CMK (cell line): ENCODE measurements around the gene KIDINS220.

Experiments used
- DNase-seq: peaks from one replicate; pipeline ENCODE4 v3.0.0-alpha.2; 2010; ENCODE audit warnings: low read depth

The KIDINS220 gene

DNA sequence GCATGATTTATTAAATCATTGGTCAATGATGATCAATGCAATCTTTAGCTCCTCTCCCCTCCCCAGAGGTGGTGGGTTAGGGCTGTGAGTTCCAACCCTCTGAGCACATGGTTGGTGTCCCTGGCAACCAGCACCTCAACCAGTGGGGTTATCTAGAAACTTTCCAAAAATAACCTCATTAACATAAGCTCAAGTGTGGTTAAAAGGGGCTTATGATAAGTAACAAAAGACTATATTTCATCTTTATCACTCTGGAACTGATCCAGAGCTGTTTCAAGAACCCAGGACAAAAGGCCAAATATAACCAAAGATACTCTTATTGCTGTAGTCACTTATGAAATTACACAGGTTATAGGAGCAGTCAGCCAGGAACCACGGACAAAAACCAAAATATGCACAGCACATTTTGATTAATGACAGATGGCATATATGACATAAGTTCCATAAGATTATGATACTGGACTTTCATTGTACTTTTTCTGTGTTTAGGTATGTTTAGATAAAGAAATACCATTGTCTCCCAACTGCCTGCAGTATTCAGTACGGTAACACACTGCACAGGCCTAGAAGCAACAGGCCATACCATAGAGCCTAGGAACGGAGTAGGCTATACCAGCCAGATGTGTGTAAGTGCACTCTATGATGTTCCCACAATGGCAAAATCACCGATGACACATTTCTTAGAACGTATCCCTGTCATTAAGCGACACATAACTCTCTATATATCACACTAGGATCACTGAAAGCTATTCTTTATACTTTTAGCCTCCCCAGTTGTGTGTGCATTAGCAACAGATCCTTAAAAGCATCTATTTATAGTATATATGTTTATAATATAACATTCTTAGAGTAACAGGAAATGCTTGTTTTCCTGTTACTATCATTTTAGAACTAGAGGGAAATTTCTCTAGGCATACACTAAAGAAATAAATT is 31.9 kb downstream of the KIDINS220 start:
- no peak for DNase-seq

DNA sequence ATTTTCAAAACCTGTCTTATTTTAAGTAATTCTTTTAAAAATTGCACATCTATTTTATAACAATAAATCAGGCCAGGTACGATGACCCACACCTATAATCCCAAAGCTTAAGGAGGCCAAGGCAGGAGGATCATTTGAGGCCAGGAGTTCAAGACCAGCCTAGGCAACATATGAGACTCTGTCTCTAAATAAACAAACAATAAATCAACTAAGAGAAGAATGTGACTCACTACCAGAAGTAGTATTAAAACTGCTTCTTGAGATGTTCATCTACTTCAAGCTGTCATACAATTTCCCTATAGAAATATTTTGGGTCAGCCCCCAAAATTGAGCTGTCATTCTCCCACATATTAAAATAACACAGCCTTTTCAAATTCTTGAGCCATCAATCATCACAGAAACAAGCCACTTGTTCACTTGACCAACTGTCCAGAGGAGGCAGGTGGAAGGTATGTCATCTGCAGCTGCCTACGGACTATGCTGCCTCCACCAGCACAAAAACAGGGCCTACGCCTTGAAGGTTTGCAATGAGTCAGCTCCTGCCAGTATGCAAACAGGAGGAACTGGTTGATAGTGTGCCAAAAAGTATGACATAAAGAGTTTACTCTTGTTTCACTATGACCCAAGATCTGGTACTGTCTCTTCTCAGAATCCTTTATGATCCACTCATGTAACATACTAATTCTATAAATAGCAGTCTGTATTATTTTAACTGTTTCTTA is 33.6 kb downstream of the KIDINS220 start:
- no peak for DNase-seq

DNA sequence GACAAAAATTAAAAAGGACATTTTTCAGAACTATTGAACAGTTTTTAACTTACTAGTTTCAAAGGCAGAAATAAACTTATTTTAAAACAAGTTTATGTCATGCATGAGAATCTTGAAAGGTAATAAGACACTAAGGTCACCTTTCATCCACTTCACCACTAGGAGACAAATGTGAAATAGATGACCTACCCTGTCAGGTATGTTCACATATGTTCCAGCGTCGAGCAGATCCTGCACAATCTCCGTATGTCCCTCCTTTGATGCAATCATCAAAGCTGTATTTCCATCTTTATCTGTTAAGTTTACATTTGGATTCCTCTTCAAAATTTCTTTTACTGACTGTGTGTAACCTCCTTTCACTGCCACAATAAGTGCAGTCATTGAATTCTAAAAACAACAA is 34.7 kb downstream of the KIDINS220 start:
- no peak for DNase-seq

DNA sequence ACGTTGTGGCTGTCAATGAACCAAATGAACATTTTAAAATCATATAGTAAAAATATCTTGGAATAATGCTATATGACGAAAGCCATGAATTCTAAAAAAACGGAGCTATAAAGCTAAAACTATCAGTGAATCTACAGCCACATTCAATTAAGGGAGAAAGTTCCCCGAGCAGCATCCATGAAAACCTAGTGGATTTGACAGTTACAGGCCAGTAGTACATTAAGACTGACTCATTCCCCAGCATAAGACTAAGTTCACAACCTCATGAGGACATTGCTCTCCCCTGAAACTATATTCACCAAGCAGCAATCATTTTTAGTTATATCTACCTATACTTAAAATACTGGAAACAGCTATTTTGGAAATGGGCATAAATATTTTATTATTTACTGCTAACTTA is 36.6 kb downstream of the KIDINS220 start:
- no peak for DNase-seq

DNA sequence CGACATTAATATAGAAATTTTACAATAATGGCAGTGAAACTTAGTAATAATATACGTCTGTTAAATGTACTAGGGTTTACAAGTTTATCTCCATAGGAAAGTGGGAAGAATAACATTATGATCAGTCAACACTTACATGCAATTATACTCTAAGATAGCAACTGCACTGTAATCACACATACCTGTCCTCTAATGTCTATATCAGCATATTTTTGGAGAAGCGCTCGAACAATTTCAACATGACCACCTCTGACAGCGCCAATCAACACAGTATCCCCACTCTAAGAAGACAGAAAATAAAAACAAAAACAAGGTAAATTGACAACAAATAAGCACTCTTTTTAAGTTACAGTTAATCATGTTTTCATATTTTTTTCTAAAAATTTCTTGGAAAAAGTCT is 37.2 kb downstream of the KIDINS220 start:
- no peak for DNase-seq

DNA sequence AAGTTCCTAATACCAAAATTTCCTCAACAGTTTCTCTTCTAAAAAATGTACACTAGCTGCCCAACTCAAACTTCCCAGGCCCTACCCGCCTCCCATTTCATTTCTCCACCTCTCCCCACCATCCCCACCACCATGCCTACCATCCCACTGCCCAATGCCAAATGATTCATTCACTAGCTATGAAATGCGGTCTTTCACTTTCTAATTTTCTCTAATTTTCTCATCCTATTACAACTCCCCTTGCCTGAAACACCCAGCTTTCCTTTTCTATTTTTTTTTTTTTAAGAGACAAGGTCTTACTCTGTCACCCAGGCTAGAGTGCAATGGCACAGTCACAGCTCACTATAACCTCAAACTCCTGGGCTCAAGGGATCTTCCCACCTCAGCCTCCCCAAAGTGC is 38.4 kb downstream of the KIDINS220 start:
- DNase-seq = no peak

DNA sequence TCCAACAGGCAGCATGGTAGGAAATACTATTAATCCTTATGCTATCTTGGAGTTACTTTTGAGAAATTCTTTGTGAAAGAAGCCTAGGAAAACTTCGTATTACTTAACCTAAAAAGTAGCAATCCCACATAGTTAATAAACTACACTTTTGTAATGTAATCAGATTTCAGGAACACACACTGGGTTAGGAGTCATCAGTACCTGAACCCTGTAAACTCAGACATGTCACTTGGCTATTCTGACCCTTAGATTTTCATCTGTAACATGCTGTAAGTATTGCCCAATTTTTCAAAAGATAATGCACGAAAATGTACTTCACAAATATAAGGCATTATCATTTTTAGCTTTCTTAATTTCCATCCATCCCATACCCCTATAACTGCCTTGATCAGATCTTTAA is 39.0 kb downstream of the KIDINS220 start:
- no peak for DNase-seq

DNA sequence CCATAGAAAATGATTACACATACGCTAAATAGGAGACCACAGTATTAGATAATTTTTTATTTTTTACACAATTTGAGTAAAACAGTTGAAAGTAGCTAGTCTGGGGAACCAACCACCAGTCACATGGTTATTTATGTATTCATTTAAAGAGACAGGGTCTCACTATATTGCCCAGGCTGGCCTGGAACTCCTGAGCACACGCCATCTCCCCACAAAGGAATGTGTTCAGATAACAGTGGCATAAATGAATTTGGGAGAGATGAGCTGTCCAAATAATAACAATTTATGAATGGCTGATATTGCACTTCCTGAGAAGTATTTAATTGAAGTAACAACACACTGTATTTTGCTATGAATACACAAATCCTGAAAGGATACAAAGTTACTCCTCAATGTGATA is 39.7 kb downstream of the KIDINS220 start:
- DNase-seq = no peak

DNA sequence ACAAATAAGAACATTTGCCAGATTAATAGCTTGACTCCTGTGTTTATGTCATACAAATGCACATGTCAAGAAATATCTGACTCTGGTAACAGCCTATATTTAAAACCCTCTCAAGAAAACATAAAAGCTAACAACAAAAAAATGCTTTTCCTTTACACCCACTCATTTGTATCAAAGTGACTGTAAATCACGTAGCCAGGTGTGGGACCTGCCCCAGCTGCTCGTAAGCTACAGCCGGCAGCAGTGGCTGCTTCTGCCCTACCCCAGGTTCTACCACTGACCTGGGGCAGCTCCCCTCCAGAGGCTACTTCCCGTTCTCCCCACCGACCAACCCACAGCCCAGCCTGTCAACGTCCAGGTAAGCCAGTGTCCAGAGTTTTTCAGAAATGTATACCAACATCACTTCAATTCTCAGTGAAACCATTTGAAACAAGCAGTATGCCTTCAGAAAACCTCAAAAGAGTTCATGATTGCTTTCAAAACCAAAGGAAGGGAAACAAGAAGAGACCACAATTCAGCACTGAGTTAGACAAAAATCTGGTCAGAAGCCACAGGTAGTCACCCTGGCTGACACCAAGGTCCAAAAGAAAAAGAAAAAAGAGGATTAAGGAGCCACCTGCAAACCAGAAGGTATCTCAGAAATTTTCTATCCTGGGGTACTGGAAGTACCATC is 40.4 kb downstream of the KIDINS220 start:
- no peak for DNase-seq

DNA sequence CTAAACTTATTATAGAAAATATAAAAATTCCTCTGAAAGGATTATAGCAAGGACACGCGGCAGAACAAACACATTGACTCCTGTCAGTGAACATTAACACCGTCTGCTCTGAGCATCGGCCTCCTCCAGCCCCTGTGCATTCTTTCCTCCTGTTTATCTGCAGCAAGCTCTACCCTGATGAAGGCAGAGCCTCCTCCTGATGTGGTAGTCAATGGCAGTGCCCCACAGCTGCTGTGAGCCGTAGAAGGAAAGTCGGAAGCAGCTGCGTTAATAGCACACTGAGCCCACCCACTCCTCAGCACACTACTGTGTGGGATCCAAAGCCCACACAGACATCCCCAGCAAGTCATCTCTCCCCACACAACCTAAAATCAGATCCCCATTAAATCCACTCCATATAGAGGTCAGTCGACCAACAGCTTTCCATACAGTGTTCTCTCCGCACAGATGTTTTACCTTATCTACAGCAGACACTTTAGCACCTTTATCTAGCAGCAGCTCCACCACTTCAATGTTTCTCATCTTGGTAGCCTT is 41.0 kb downstream of the KIDINS220 start:
- DNase-seq = no peak

DNA sequence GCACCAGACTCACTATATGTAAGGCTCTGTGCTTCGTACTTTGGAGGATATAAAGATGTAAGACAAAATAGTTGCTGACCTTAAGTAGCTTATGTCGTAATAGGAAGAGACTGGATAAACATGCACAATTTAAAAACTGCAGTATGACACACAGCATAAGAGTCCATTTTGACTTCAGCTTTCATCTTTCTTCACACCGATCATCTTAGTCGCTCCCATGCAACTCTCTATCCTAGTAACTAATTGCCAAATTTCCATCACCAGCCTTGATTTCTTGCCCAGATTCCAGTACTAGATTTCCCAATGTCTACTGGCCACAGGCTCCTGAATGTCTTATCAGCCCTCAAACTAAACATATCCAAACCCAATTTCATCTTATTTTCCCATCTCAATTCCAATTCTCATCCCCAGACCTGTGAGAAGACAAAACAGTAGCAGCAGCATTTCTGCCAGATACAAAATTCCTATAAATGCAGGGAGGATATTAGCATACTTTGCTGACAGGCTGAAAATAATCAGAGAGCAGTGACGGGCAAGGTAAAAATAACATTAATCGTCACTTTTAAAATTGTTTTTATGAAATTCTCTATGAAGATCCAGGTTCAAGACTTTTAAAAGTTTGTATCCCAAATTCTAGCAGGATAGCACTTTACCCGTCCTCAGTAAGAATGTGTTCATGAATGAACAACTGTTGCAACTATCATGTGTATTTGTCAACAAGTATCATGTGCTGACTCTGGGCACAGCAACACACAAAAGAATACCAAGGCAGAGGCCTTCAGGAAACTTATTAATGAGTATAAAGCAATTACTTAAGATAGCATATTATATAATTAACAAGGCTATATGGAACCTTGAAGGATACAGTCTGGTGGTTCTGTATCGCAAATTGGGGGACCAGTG is 42.2 kb downstream of the KIDINS220 start:
- no peak for DNase-seq

DNA sequence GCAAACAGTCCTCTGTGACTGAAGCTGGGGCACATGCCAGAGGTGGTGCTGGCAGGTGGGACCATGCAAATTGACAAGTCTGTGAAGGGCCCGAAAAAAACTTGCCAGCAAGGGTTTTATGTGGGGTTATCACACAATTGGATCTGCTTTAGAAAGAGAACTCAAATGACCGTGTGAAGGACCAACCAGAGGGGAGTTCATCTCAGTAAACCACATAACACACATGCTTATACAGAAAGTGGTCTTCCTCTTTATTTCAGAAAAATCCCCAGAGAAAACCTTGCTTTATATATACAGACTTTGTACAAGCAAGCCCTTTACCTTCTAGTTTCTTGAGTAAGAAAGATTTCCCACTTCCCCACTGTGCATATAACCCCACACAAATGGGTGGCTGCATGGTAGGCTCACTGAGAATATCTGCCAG is 46.7 kb downstream of the KIDINS220 start:
- no peak for DNase-seq

DNA sequence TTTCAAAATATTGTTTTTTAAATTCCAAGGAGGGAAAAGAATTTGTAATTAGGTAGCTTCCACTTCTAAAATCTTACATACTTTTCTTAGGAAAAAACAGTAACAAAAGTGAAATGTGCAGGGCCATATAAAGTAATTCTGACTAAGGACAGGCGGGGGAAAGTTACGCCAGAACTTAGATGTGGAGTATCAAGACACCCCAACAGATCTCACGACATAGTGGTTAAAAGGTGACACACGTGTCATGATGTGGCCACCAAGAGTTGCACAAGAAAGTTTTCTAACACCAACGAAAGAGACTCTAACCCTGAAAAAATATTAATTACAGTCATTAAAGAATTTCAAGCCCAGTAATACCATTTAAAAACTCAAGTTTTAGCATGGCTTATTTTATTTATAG is 51.0 kb downstream of the KIDINS220 start:
- DNase-seq = no peak

DNA sequence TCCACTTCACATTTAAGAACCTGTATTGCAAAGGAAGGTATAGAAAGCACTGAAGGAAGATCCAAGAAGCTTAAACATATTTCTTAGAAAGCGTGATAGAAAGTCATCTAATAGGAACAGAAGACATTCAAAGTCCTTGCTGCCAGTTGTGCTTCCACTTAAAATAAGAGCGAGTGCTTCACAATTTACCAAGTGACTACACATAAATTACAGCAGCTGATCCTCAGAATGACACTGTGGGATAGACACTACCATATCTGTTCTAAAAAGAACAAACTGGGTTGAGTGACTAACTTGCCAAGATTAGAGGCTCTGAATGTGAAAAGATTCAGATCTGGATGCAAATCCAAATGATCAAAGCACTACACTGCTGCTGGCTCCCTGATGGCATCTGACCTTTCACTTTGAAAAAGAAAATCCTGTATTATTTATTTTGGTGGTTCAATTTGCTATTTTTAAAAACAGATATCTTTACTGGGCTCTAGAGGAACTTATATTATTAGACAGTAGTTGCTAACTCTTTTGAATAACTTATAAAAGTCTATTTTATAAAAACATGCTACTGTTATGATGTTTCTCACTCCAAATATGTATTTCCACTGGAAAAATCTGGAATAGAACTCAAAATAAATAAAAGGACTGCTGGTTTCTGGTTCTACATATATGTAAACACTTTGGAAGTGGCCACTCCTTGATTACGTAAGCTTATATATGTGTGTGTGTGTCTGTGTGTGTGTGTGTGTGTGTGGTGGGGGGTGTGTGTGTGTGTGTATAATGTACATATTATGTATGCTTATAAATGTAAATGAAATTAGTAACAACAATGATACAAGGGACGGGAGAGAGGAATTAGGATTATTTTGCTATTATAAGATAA is 57.4 kb downstream of the KIDINS220 start:
- DNase-seq = no peak

DNA sequence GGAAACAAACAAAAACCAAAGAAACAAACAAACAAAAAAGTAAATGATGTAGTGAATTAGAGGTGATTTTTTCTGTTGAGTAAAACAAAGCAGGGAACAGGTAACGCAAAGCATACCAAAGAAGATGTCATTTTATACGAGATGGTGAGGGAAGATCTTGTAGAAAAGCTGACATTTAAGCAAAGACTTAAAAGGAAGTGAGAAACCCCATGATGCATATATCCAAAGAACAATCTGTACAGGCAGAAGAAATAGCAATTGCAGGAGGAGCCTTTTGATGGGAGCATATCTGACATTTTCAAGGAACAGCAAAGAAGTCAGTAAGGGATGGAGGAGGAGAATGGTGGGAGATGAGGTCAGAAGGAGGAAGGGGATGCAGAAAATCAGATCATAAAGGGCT is 63.0 kb downstream of the KIDINS220 start:
- DNase-seq = no peak

DNA sequence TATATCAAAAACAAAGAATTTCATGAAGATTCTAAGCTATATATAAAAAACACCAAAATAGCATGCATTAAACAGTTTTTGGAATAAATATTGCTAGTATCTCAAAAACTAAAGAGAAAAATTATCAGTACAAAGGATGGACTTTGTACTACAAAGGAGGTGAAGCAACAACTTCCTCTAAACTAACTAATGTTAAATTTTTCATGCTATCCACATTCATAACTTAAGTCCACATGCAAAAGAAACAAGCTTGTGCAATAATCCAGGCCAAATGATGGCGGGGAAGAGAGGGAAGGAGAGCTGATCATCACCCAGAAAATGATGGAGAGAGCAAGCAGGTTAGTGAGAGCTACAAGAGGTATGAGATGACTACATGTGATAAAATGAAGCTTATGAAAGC is 70.1 kb downstream of the KIDINS220 start:
- no peak for DNase-seq

DNA sequence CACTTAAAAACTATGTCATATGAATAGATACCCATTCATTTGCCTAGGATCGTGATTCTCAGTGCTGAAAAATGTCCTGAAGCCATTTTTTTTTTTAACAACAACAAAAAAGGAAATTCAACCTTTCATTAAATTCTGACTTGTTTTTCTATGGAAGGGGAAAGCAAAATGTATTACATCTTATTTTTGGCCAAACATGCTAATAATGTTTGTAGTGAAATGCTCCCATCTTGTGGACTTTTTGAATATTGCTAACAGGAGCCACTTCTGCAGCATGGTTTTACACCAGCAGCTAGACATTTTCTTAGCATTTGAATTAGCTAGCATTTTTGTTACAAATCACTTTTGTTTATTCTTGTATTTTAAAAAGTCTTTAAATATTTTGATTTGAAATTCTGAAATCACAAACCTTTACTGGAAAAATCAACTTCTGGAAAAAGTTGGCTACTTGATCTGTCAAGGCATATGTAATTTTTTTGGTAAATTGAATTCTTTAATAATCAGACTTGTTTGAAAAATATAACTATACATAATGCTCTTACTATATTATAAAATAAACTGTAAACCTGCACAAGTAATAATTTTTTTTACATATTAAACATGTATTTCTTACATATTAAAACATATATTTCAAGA is 75.8 kb downstream of the KIDINS220 start:
- DNase-seq = peak; percentile 21

DNA sequence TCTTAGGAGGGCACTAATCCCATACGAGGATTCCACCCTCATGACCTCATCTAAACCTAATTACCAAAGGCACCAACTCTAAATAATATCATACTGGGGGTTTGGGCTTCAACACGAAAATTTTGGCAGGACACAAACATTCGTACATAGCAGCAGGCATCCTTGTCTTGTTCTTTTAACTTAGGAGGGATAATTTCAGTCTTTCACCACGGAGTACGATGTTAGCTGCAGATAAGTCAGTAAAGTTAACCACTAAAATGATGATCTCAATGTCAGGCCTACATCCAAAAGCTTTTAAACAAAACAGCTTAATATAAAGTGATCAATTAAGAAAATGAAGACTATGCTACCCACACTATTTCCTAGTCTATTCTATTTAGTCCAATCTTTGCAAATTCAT is 80.7 kb downstream of the KIDINS220 start:
- DNase-seq = no peak

DNA sequence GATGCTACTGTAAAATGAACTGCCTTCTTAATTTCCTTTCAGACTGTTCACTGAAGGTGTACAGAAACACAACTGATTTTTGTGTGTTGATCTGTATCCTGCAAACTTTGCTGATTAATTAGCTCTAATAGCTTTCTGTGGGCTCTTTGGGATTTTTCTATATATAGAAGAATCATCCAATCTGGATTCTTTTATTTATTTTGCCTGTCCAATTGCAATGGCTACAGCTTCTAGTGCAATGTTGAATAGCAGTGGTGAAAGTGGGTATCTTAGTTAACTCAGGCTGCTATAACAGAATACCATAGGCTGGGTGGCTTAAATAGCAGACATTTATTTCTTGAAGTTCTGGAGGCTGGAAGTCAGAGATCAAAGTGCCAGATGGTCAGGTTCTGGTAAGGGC is 81.2 kb downstream of the KIDINS220 start:
- DNase-seq = no peak
